Measurements from ENCODE around the gene ARHGAP31.

The ARHGAP31 gene

GRCh38 chr3:119322835-119323722, 28.9 kb downstream of the ARHGAP31 start (continued):
- TF ChIP-seq, protein P1, sequence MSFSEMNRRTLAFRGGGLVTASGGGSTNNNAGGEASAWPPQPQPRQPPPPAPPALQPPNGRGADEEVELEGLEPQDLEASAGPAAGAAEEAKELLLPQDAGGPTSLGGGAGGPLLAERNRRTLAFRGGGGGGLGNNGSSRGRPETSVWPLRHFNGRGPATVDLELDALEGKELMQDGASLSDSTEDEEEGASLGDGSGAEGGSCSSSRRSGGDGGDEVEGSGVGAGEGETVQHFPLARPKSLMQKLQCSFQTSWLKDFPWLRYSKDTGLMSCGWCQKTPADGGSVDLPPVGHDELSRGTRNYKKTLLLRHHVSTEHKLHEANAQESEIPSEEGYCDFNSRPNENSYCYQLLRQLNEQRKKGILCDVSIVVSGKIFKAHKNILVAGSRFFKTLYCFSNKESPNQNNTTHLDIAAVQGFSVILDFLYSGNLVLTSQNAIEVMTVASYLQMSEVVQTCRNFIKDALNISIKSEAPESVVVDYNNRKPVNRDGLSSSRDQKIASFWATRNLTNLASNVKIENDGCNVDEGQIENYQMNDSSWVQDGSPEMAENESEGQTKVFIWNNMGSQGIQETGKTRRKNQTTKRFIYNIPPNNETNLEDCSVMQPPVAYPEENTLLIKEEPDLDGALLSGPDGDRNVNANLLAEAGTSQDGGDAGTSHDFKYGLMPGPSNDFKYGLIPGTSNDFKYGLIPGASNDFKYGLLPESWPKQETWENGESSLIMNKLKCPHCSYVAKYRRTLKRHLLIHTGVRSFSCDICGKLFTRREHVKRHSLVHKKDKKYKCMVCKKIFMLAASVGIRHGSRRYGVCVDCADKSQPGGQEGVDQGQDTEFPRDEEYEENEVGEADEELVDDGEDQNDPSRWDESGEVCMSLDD (tag by site-specific recombination; IDR thresholded peaks at IDR 0.05), result peak; percentile 6; the same call in 1 of the 2 replicates
- TF ChIP-seq ZNF530 (tag by site-specific recombination; IDR thresholded peaks at IDR 0.05; ENCODE audit: low read depth) (no peak), BCL11A (tag by site-specific recombination; IDR thresholded peaks at IDR 0.05; ENCODE audit: low read depth) (no peak), ZNF670 (tag by site-specific recombination; IDR thresholded peaks at IDR 0.05; ENCODE audit: low read depth) (no peak), ZNF785 (tag by site-specific recombination; IDR thresholded peaks at IDR 0.05) (no peak), ZNF354C (tag by site-specific recombination; IDR thresholded peaks at IDR 0.05; ENCODE audit: borderline replicate concordance, low read depth) (no peak), ZNF133 (tag by site-specific recombination; IDR thresholded peaks at IDR 0.05) (no peak), ZNF521 (tag by site-specific recombination; IDR thresholded peaks at IDR 0.05) (no peak), ZNF610 (tag by site-specific recombination; IDR thresholded peaks at IDR 0.05; ENCODE audit: borderline replicate concordance) (no peak), ZNF621 (tag by site-specific recombination; IDR thresholded peaks at IDR 0.05) (no peak), RBAK (tag by site-specific recombination; IDR thresholded peaks at IDR 0.05) (no peak), EGR2 (tag by site-specific recombination; IDR thresholded peaks at IDR 0.05; ENCODE audit: low read depth) (peak; percentile 42), ZNF155 (tag by site-specific recombination; IDR thresholded peaks at IDR 0.05) (no peak), ZNF221 (tag by site-specific recombination; IDR thresholded peaks at IDR 0.05; ENCODE audit: borderline replicate concordance) (no peak), ZNF280D (tag by site-specific recombination; IDR thresholded peaks at IDR 0.05) (no peak), ZNF280C (tag by site-specific recombination; IDR thresholded peaks at IDR 0.05) (no peak), ZNF266 (tag by site-specific recombination; IDR thresholded peaks at IDR 0.05; ENCODE audit: low read depth) (no peak), YY2 (tag by site-specific recombination; IDR thresholded peaks at IDR 0.05) (no peak), ATF2 (tag by site-specific recombination; IDR thresholded peaks at IDR 0.05; ENCODE audit: low read depth) (no peak), ZNF239 (tag by site-specific recombination; IDR thresholded peaks at IDR 0.05) (no peak), ZNF416 (tag by site-specific recombination; IDR thresholded peaks at IDR 0.05) (no peak)
- TF ChIP-seq, protein P2, sequence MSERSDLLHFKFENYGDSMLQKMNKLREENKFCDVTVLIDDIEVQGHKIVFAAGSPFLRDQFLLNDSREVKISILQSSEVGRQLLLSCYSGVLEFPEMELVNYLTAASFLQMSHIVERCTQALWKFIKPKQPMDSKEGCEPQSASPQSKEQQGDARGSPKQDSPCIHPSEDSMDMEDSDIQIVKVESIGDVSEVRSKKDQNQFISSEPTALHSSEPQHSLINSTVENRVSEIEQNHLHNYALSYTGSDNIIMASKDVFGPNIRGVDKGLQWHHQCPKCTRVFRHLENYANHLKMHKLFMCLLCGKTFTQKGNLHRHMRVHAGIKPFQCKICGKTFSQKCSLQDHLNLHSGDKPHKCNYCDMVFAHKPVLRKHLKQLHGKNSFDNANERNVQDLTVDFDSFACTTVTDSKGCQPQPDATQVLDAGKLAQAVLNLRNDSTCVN (tag by site-specific recombination; optimal IDR thresholded peaks at IDR 0.05), result peak; percentile 88
- TF ChIP-seq, protein P3, sequence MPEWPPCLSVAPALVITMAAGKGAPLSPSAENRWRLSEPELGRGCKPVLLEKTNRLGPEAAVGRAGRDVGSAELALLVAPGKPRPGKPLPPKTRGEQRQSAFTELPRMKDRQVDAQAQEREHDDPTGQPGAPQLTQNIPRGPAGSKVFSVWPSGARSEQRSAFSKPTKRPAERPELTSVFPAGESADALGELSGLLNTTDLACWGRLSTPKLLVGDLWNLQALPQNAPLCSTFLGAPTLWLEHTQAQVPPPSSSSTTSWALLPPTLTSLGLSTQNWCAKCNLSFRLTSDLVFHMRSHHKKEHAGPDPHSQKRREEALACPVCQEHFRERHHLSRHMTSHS (tag by site-specific recombination; IDR thresholded peaks at IDR 0.05), result no peak
- TF ChIP-seq, protein P4, sequence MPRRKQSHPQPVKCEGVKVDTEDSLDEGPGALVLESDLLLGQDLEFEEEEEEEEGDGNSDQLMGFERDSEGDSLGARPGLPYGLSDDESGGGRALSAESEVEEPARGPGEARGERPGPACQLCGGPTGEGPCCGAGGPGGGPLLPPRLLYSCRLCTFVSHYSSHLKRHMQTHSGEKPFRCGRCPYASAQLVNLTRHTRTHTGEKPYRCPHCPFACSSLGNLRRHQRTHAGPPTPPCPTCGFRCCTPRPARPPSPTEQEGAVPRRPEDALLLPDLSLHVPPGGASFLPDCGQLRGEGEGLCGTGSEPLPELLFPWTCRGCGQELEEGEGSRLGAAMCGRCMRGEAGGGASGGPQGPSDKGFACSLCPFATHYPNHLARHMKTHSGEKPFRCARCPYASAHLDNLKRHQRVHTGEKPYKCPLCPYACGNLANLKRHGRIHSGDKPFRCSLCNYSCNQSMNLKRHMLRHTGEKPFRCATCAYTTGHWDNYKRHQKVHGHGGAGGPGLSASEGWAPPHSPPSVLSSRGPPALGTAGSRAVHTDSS (tag by site-specific recombination; IDR thresholded peaks at IDR 0.05), result no peak
